Neural cell (in vitro differentiated cells): ENCODE measurements around the gene SVEP1. TPM values are rescaled to one million over a fixed set of nuclear protein-coding genes. Genes with fewer than 3 reads are reported as not detected.

Experiments
- H2AFZ ChIP-seq: fragments of 200-600, 300-800 bp; sonication (generic), shearing (Covaris generic); 2 replicates; pipeline ENCODE4 v1.6.0; 2014; ENCODE audit warnings: low read depth, mild to moderate bottlenecking, antibody characterized with exemption, low read length, moderate library complexity
- H3F3A ChIP-seq: fragments of 200-600 bp; shearing (Covaris generic); 2 replicates; pipeline ENCODE4 v1.6.1; 2016; ENCODE audit warnings: mild to moderate bottlenecking, moderate library complexity, mixed read lengths, antibody characterized with exemption, low read length; ENCODE audit not compliant: insufficient read depth, poor library complexity, severe bottlenecking
- H3K27ac ChIP-seq: fragments of 200-600, 300-800 bp; sonication (generic), shearing (Covaris generic); 2 replicates; pipeline ENCODE4 v1.5.1; 2014; ENCODE audit warnings: mild to moderate bottlenecking, low read length, moderate library complexity
- H3K27me3 ChIP-seq: fragments of 300-800, 200-600 bp; sonication (generic), shearing (Covaris generic); 2 replicates; pipeline ENCODE4 v1.6.0; 2014; ENCODE audit warnings: mild to moderate bottlenecking, low read depth, low read length, moderate library complexity; ENCODE audit not compliant: insufficient read depth
- H3K36me3 ChIP-seq: fragments of 300-800, 200-600 bp; sonication (generic), shearing (Covaris generic); 2 replicates; pipeline ENCODE4 v1.5.1; 2014; ENCODE audit warnings: mild to moderate bottlenecking, antibody characterized with exemption, low read length, moderate library complexity; ENCODE audit not compliant: insufficient read depth
- H3K4me2 ChIP-seq: fragments of 300-800, 200-600 bp; sonication (generic), shearing (Covaris generic); 2 replicates; pipeline ENCODE4 v1.6.0; 2014; ENCODE audit warnings: mild to moderate bottlenecking, low read length
- H3K4me3 ChIP-seq: fragments of 300-800, 200-600 bp; sonication (generic), shearing (Covaris generic); 2 replicates; pipeline ENCODE4 v1.5.1; 2014; ENCODE audit warnings: mild to moderate bottlenecking, low read length, moderate library complexity
- H3K79me2 ChIP-seq: fragments of 200-600 bp; shearing (Covaris generic); replicated peaks from 2 replicates; pipeline ENCODE4 v1.6.0; 2014; ENCODE audit warnings: mild to moderate bottlenecking, low read length, moderate library complexity; ENCODE audit not compliant: insufficient read depth
- H3K9ac ChIP-seq: fragments of 300-800, 200-600 bp; sonication (generic), shearing (Covaris generic); 2 replicates; pipeline ENCODE4 v1.6.1; 2016; ENCODE audit warnings: mild to moderate bottlenecking, low read length, mixed read lengths
- H3K9me2 ChIP-seq: fragments of 200-600 bp; shearing (Covaris generic); 2 replicates; pipeline ENCODE4 v1.6.1; 2016; ENCODE audit warnings: mild to moderate bottlenecking, low read length, mixed read lengths; ENCODE audit not compliant: insufficient read depth
- H3K9me3 ChIP-seq: fragments of 200-600, 300-800 bp; sonication (generic), shearing (Covaris generic); 2 replicates; pipeline ENCODE4 v1.6.1; 2016; ENCODE audit warnings: mild to moderate bottlenecking, mixed run types, low read length, moderate library complexity, mixed read lengths
- H4K20me1 ChIP-seq: fragments of 200-600 bp; shearing (Covaris generic); 2 replicates; pipeline ENCODE4 v1.6.1; 2016; ENCODE audit warnings: mild to moderate bottlenecking, mixed run types; ENCODE audit not compliant: insufficient read depth
- CTCF ChIP-seq: fragments of 450-650 bp; IDR thresholded peaks from 2 replicates; pipeline ENCODE4 v1.5.1; 2014; ENCODE audit warnings: antibody characterized with exemption, mild to moderate bottlenecking, moderate library complexity; ENCODE audit not compliant: poor library complexity, severe bottlenecking
- EP300 ChIP-seq: fragments of 450-650 bp; conservative IDR thresholded peaks from 2 replicates; pipeline ENCODE4 v1.6.1; 2014; ENCODE audit warnings: antibody characterized with exemption, mild to moderate bottlenecking, moderate library complexity; ENCODE audit not compliant: poor library complexity, severe bottlenecking
- EZH2 ChIP-seq: fragments of 200-600, 300-800 bp; shearing (Covaris generic), sonication (generic); IDR thresholded peaks from 2 replicates; pipeline ENCODE4 v1.6.1; 2014; ENCODE audit warnings: antibody characterized with exemption, low read length, borderline replicate concordance, mild to moderate bottlenecking; ENCODE audit not compliant: insufficient read depth, poor library complexity, severe bottlenecking
- MXI1 ChIP-seq: fragments of 450-650 bp; conservative IDR thresholded peaks from 2 replicates; pipeline ENCODE4 v1.6.1; 2014; ENCODE audit warnings: antibody characterized with exemption, mild to moderate bottlenecking; ENCODE audit not compliant: poor library complexity, severe bottlenecking
- POLR2AphosphoS5 ChIP-seq: IDR thresholded peaks from 2 replicates; pipeline ENCODE4 v1.6.1; 2012
- RAD21 ChIP-seq: fragments of 450-650 bp; conservative IDR thresholded peaks from 2 replicates; pipeline ENCODE4 v1.6.1; 2014; ENCODE audit warnings: antibody characterized with exemption, mild to moderate bottlenecking, moderate library complexity
- SMC3 ChIP-seq: fragments of 450-650 bp; conservative IDR thresholded peaks from 2 replicates; pipeline ENCODE4 v1.6.1; 2014; ENCODE audit warnings: antibody characterized with exemption, mild to moderate bottlenecking, moderate library complexity; ENCODE audit not compliant: poor library complexity
- TAF1 ChIP-seq: IDR thresholded peaks from 2 replicates; pipeline ENCODE4 v1.6.1; 2012; ENCODE audit warnings: low read depth
- polyA plus RNA-seq: library from polyadenylated mRNA; depleted of rRNA; stranded (reverse); fragments of >200 nt; gene quantifications from 2 replicates; pipeline ENCODE4 v1.2.3, GENCODE V29; 2014
- TF ChIP-seq, protein P1 (sequence below): IDR thresholded peaks from 2 replicates; pipeline ENCODE4 v1.6.1; 2012; ENCODE audit warnings: borderline replicate concordance

The SVEP1 gene
- polyA plus RNA-seq, 1 donor from 2014 or later: 0.10 TPM

DNA sequence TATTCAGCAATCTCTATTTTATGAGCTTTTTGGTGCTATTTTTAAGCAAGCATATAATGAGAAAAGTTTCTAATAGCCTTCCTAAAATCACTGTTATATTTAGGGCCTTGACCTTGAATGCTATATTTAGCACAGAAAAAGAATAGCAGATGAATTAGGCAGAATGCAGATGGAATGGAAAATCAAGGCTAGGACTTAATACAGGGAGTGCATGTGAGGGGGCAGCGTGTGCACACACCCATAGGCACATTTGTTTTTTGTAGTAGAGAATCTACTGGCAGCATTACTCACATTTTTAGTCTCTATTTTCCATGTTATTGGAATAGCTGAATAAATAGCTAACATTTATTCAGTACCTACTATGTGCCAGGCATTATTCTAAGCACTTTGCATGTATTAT, 79.9 kb downstream of the SVEP1 start:
- Histone ChIP-seq H3K79me2 (no peaks in the 10 kb centered on the region), H3K27me3 (no peaks in the 10 kb centered on the region), H3K4me2 (no peak overlapping the region), H3K9me3 (no peaks in the 10 kb centered on the region), H3K9ac (no peak overlapping the region), H4K20me1 (no peaks in the 10 kb centered on the region), H3K36me3 (no peaks in the 10 kb centered on the region), H3K4me3 (no peak overlapping the region), H3K9me2 (no peaks in the 10 kb centered on the region), H3K27ac (no peak overlapping the region), H2AFZ (no peak overlapping the region), H3F3A (no peaks in the 10 kb centered on the region)
- TF ChIP-seq SMC3 (no peak), EP300 (no peak), POLR2AphosphoS5 (no peak), MXI1 (no peak), CTCF (no peak), TAF1 (no peak), RAD21 (no peak), EZH2 (no peak)
- TF ChIP-seq, protein P1, sequence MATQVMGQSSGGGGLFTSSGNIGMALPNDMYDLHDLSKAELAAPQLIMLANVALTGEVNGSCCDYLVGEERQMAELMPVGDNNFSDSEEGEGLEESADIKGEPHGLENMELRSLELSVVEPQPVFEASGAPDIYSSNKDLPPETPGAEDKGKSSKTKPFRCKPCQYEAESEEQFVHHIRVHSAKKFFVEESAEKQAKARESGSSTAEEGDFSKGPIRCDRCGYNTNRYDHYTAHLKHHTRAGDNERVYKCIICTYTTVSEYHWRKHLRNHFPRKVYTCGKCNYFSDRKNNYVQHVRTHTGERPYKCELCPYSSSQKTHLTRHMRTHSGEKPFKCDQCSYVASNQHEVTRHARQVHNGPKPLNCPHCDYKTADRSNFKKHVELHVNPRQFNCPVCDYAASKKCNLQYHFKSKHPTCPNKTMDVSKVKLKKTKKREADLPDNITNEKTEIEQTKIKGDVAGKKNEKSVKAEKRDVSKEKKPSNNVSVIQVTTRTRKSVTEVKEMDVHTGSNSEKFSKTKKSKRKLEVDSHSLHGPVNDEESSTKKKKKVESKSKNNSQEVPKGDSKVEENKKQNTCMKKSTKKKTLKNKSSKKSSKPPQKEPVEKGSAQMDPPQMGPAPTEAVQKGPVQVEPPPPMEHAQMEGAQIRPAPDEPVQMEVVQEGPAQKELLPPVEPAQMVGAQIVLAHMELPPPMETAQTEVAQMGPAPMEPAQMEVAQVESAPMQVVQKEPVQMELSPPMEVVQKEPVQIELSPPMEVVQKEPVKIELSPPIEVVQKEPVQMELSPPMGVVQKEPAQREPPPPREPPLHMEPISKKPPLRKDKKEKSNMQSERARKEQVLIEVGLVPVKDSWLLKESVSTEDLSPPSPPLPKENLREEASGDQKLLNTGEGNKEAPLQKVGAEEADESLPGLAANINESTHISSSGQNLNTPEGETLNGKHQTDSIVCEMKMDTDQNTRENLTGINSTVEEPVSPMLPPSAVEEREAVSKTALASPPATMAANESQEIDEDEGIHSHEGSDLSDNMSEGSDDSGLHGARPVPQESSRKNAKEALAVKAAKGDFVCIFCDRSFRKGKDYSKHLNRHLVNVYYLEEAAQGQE: no peak

DNA sequence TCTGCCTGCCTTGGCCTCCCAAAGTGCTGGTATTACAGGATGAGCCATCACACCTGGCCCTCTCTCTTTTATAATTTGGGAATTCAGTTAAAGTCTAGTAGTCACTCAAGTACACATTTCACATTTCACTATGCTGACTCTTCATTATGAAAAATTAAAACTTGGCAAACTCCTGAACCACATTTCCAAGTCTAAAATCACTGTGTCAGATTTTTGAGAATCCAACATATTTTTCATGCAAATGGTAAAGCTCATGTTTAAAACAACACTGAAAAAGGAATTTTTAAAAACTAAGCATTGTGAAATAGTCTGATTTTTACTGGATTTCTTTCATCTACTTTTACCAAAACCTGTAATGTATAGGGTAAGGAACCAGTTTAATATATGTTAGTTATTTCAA, 92.3 kb downstream of the SVEP1 start:
- no peaks in the 10 kb centered on the region for H3F3A ChIP-seq
- no peaks in the 10 kb centered on the region for H3K79me2 ChIP-seq
- TF ChIP-seq CTCF (no peak), SMC3 (no peak), TAF1 (no peak), EZH2 (no peak), RAD21 (no peak), POLR2AphosphoS5 (no peak), MXI1 (no peak), EP300 (no peak)
- TF ChIP-seq, protein P1: no peak
- no peaks in the 10 kb centered on the region for H3K9me2 ChIP-seq
- no peak overlapping the region for H3K9ac ChIP-seq
- H3K27ac ChIP-seq: no peak overlapping the region
- no peaks in the 10 kb centered on the region for H3K27me3 ChIP-seq
- H3K36me3 ChIP-seq: no peaks in the 10 kb centered on the region
- no peak overlapping the region for H3K4me3 ChIP-seq
- no peak overlapping the region for H2AFZ ChIP-seq
- no peaks in the 10 kb centered on the region for H4K20me1 ChIP-seq
- H3K4me2 ChIP-seq: no peak overlapping the region
- no peaks in the 10 kb centered on the region for H3K9me3 ChIP-seq
